Keratinocyte (primary cell): ENCODE measurements around the gene CRB2.

ENCODE experiments used
- EZH2 ChIP-seq: IDR thresholded peaks from one replicate; pipeline ENCODE4 v1.6.1; 2012; ENCODE audit warnings: inconsistent platforms, mild to moderate bottlenecking, low read length, moderate library complexity
- TF ChIP-seq, protein P1 (sequence below), 3 experiments: IDR thresholded peaks in 1 of 3; conservative IDR thresholded peaks in 1 of 3; optimal IDR thresholded peaks in 1 of 3; 2 replicates in 2 of 3; 3 replicates in 1 of 3; pipeline versions ENCODE3 to v1.5.1; 2011; ENCODE audit warnings: low read length in 3 of 3, mild to moderate bottlenecking in 3 of 3, moderate library complexity in 2 of 3, control low read depth in 1 of 3, inconsistent platforms in 1 of 3; ENCODE audit not compliant: insufficient read depth in 2 of 3; ENCODE audit errors: extremely low read depth in 1 of 3

DNA sequence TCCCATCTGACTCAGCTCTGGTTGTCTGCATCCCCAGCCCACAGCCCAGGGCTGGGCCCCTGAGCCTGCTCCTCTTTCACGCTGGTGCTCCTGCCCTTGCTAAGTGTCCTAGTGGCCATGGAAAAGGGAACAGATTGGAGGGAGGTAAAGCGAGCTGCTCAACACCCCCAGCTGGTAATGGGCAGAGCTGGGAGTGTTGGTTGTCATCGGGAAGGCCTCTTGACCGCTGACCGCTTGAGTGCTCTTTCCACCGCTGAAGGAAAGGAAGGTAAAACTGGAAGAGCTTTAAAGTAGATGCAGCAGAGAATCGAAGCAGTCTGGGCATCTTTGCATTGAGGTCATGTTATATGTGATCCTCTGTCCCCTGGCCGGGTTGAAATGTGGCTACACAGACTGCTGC lies 60.2 kb downstream of the CRB2 start:
- TF ChIP-seq, protein P1, sequence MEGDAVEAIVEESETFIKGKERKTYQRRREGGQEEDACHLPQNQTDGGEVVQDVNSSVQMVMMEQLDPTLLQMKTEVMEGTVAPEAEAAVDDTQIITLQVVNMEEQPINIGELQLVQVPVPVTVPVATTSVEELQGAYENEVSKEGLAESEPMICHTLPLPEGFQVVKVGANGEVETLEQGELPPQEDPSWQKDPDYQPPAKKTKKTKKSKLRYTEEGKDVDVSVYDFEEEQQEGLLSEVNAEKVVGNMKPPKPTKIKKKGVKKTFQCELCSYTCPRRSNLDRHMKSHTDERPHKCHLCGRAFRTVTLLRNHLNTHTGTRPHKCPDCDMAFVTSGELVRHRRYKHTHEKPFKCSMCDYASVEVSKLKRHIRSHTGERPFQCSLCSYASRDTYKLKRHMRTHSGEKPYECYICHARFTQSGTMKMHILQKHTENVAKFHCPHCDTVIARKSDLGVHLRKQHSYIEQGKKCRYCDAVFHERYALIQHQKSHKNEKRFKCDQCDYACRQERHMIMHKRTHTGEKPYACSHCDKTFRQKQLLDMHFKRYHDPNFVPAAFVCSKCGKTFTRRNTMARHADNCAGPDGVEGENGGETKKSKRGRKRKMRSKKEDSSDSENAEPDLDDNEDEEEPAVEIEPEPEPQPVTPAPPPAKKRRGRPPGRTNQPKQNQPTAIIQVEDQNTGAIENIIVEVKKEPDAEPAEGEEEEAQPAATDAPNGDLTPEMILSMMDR (optimal IDR thresholded peaks at IDR 0.05 in 1 of 3, IDR thresholded peaks at IDR 0.05 in 1 of 3, conservative IDR thresholded peaks at IDR 0.05 in 1 of 3; ENCODE audit: extremely low read depth in 1 of 3, insufficient read depth in 2 of 3, low read length in 3 of 3) = no peak
- no peak for TF ChIP-seq EZH2
